IPS-11a (cell line): ENCODE data around the gene FUT1.
A peak's percentile ranks its signal among the peaks of the same experiment; 100 is the strongest.
"Not testable (repeated sequence)": the region's sequence is repeated elsewhere in the genome, so short reads cannot be mapped to it uniquely, and the experiment has no call there.

Source experiments
- H3K4me3 ChIP-seq: one replicate; pipeline ENCODE4 v1.5.1; 2013; ENCODE audit warnings: low read depth, low read length, control low read depth

FUT1 gene

DNA sequence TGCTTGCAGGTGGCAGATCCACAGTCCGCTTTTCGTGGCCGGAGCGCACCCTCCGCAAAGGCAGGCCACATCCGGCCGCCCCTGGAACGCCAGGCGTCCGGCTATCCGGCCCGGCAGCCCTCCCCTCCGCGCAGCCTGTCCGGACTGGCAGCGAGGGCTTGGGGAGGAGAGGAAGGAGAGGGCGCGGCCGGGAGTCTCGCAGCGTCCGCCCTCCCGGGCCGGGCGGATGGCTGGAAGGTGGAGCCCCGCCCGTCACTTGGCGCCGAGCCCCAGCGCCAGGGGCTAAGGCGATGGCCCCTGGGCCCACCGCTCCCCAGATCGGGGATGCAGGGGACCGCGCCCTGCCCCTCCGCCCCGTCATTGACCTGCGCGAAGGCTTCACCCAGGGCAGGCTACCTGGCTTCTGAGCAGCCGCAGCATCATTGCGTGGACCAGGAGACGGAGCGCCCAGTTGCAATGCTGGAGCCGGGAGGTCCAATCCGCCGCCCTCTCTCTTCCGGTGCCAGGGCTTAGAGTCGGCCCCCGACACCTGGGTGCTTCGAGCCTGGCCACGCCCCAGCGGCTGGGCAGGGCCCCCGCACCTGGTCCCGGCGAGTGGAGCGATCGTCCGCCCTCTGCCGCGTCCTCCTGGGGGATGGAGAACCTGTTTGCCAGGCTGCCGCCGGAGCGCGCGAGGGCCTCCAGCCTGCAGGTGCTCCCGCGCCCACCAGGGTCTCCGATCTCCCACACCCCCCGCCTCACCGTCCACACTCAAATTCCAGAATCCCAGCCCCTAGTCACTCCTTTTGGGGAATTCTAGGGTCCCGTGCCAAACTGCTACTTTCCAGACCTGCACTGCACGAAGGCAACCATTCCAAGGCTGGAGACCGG, at the start of gene FUT1:
FUT1 (minus strand) TSS at position 146 of the 870 bp plus-strand sequence. CDS start 1,360 bp downstream, outside the sequence.
- H3K4me3 ChIP-seq: peak within 1 kb of the TSS; percentile 90

- no peak overlapping the region for H3K4me3 ChIP-seq
Measured at GRCh38 chr19:48799358-48800300, 47.2 kb upstream of the FUT1 start.

DNA sequence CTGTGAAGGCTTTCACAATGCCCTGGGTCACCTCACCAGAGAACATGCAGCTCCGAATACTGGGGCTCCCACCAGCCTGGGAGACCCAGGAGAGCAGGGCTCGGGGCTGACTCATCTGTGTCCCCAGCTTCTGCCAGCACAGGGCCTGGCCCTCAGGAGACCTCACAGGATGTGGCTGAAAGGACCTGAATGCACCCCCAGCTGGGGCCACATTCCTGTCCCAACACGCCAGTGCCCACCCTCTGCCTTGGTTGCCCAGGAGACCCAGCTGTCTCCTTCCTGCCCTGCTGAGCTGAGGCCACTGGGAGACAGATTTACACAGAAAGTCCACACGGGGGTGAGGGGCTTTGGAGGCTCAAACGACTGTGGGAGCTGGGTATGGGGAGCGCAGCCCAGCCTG, 46.5 kb upstream of the FUT1 start:
- H3K4me3 ChIP-seq: no peak overlapping the region

DNA sequence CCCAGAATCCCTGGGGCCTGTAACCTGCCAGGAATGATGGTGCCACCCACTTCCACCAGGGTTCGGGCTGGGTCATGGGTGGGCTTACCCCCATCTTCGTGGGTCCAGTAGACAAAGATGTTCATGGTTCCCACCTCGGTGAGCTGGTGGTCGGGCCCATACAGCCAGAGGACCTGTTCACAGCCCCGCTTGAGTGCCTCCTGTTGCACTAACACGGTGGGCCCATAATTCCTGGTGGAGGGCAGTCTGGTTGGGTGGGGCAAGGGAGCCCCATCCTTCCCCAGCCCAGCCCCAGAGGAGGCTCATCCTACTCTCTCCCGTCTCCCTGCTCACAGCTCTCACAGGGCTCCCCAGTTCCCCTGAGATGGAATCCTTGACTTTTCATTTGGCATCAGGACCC, 44.7 kb upstream of the FUT1 start:
- no peak overlapping the region for H3K4me3 ChIP-seq

DNA sequence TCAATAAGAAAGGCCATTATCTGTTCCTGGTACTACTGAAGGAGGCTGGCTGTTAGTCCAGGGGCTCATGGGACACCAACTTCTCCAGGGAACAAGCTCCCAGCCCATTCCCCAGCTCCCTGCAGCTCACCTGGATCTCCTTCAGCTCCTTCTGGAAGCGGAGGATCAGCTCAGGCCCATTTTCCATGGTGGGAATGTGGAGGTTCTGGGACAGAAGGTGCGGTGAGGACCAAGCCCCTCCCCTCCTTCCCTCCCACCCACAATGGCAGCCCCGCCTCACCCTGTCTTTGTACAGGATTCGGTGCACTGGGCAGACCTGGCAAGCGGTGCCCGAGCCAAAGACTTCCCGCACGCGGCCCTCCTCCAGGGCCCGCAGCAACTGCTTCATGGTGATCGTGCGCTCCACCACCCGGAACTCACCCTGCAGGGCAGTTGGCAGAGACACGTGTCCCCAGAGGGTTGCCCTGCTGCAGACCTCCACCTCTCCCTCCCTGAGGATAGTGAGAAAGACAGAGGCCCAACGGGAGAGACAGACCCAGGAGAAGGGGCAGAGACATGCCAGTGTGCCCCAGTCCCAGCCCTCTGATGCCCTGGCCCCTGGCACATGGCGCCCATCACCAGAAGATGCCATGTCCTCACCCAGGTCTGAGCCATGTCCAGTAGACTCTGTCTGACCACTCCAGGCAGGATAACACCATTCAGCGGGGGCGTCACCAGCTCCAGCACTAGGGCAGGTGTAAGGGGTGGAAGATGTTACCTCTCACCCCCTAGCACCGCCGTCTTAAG, 44.0 kb upstream of the FUT1 start:
- no peak overlapping the region for H3K4me3 ChIP-seq

DNA sequence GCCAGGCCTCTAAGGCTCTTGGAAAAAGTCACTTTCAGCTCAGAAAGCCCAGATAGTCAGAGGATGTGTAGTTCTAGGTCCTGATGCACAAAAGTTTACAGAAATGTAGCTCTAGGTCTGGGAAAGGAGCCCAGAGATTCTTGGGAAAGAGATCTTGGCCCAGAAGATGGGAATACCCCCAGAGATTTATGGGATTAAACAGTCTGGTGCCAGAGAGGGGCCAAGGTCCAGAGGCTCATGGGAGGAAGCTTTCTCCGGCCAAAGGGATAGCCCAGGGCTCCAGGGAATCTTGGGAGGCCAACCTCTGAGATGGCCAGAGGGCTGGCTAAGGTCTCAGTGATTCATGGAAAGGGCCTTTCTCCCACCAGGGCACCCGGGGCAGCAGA, 43.2 kb upstream of the FUT1 start:
- H3K4me3 ChIP-seq: no peak overlapping the region

DNA sequence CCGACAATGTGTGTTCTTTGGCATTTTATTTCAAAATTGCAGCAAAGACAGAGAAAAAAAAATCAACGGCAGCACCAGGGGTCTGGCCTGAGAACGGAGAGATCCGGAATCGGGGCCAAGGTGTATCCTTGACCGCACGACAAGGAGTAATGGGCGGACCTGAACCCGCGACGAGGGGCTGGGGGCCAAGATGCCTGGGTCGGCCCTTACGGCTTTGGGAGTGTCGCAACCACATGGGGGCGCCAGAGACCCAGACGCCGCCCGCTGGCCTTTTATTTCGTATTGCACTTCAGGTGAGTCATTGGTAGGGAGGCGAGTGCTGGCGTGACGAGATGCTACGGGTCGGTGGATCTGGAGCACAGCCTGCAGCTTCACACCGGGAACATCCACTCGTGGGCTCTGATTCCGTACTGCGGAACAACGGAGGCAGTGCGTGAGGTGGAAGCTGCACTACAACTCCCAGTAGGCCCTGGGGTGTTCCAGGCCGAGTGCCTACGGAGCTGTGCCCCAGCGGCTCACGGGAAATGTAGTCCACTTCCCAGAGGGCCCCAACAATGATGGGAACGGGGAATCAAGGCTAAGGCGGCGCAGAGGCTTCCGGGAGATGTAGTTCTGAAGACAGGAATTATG, 42.7 kb upstream of the FUT1 start:
- peak overlapping the region; percentile 89 for H3K4me3 ChIP-seq

DNA sequence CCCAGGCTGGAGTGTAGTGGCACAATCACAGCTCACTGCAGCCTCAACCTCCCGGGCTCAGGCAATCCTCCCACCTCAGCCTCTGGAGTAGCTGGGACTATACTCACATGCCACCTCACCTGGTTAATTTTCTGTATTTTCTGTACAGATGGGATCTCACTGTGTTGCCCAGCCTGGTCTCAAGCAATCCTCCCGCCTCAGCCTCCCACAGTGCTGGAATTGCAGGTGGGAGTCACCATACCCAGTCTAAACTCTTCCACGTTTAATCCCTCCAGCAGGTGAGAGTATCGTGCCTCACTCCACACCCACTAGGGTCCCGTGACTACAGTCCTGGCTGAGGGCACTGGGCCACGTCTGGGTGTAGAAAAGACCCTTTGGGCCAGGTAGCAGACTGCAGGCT, 41.9 kb upstream of the FUT1 start:
- no peak overlapping the region for H3K4me3 ChIP-seq

GRCh38 chr19:48793271-48793670, 40.8 kb upstream of the FUT1 start:
- H3K4me3 ChIP-seq: no peak overlapping the region

DNA sequence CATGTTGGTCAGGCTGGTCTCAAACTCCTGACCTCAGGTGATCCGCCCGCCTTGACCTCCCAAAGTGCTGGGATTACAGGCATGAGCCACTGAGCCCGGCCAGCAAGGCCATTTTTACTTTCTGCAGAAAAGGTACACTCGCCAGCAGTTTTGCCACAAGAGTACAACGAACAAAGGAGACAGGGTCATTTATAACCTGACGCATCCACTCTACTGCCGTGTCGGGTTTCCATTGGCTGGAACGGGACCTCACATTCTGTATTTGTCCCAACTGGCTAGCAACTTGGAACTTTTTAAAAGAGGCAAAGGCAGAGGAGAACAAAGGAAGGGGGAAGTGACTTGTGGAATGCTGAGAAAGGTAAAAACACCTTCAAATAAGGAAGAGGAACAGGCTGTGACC, 34.9 kb upstream of the FUT1 start:
- H3K4me3 ChIP-seq: not testable (repeated sequence)

- not testable (repeated sequence) for H3K4me3 ChIP-seq
Measured at GRCh38 chr19:48786422-48786821, 34.0 kb upstream of the FUT1 start.

DNA sequence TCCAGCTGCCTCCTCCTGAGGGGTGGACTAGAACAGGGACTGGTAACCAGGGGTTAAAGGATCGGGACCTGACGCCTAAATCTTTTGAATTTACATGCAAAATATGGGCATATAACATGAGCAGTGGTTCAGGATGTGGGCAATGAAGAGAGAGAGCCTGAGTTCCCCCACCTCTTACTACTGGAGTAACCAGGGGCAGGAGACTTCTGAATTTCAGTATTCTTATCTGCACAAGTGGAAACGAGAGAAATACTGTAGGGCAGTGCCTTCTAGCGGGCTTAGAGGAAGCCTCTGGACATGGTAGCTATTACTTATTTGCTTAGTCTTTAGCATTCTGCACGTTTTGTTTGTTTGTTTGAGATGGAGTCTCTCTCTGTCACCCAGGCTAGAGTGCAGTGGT, 32.1 kb upstream of the FUT1 start:
- H3K4me3 ChIP-seq: no peak overlapping the region

DNA sequence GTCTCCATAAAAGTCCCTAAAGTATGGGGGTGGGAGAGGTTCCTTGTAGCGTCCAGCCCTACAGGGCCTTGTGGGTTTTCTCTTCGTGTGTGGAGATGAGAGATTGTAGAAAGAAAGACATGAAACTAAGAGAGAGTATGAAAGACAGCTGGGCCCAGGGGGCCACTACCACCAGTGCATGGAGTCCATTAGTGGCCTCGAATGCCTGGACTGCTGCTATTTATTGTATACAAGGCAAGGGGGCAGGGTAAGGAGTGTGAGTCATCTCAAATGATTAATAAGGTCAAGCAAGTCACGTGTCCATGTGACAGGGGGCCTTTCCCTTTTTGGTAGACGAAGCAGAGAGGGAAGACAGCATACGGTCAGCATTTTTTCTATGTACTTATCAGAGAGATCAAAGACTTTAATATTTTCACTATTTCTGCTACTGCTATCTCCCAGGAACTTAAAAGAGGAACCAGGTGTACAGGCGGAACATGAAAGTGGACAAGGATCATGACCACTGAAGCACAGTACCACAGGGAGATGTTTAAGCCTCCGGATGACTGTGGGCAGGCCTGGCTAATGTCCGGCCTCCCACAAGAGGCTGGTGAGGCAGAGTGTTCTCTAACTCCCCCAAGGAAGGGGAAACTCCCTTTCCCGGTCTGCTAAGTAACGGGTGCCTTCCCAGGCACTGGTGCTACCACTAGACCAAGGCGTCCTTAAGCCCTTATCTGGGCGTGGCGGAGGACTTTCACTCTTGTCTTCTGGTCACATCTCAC, 28.4 kb upstream of the FUT1 start:
- no peak overlapping the region for H3K4me3 ChIP-seq

GRCh38 chr19:48779636-48780035, 27.2 kb upstream of the FUT1 start:
- no peak overlapping the region for H3K4me3 ChIP-seq

- H3K4me3 ChIP-seq: no peak overlapping the region
Measured at GRCh38 chr19:48777720-48778119, 25.3 kb upstream of the FUT1 start.

- H3K4me3 ChIP-seq: no peak overlapping the region
Measured at GRCh38 chr19:48777139-48777538, 24.7 kb upstream of the FUT1 start.

DNA sequence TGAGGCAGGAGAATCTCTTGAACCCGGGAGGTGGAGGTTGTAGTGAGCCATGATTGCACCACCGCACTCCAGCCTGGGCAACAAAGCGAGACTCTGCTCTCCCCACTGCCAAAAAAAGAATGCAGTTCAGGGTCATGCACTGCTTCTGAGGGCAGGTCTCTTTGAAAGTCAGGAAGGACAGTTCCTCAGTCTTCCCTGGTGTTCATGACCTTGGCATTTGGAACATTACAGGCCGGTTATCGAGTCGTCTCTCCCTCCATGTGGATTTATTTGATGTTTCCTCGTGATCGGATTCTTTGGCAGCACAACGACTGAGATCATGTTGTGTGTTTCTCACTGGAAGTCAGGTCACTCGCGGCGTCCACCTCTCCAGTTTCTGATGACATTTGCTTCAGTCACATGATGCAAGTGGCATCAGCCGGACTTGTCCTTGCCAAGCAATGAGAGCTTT, 20.1 kb upstream of the FUT1 start:
- H3K4me3 ChIP-seq: no peak overlapping the region

GRCh38 chr19:48770734-48771472, 18.5 kb upstream of the FUT1 start:
- H3K4me3 ChIP-seq: no peak overlapping the region

DNA sequence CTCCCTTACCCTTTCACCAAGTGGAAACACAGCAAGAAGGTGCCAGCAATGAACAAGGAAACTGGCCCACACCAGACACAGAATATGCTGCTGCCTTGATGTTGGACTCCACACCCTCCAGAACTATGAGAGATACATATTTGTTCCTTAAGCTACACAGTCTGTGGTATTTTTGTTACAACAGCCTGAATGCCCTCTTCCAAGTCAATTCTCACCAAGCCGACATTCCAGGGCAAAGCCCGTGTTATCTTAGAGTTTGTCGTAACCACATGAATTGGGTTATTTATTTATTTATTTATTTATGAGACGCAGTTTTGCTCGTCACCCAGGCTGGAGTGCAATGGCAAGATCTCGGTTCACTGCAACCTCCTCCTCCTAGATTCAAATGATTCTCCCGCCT, 17.8 kb upstream of the FUT1 start:
- no peak overlapping the region for H3K4me3 ChIP-seq
